Tibial nerve (tissue), 3 donors: ENCODE results near the gene CCDC92.

Experiments
- POLR2A ChIP-seq, 2 donors: fragments of 450-650 bp; IDR thresholded peaks; one replicate each; pipeline ENCODE4 v1.6.1; 2017; ENCODE audit warnings: antibody characterized with exemption in 2 of 2, mild to moderate bottlenecking in 2 of 2, moderate library complexity in 2 of 2
- TF ChIP-seq, protein P1 (sequence below), 5 experiments: fragments of 200-600 bp in 3 of 5; fragments of 450-650 bp in 2 of 5; sonication (generic) in 3 of 5; IDR thresholded peaks; one replicate each; pipeline ENCODE4 v1.5.1; 2016 to 2019; ENCODE audit warnings: antibody characterized with exemption in 5 of 5, mild to moderate bottlenecking in 3 of 5, moderate library complexity in 2 of 5

GRCh38 chr12:123942238-123942653, 30.4 kb downstream of the CCDC92 start:
- TF ChIP-seq, protein P1, sequence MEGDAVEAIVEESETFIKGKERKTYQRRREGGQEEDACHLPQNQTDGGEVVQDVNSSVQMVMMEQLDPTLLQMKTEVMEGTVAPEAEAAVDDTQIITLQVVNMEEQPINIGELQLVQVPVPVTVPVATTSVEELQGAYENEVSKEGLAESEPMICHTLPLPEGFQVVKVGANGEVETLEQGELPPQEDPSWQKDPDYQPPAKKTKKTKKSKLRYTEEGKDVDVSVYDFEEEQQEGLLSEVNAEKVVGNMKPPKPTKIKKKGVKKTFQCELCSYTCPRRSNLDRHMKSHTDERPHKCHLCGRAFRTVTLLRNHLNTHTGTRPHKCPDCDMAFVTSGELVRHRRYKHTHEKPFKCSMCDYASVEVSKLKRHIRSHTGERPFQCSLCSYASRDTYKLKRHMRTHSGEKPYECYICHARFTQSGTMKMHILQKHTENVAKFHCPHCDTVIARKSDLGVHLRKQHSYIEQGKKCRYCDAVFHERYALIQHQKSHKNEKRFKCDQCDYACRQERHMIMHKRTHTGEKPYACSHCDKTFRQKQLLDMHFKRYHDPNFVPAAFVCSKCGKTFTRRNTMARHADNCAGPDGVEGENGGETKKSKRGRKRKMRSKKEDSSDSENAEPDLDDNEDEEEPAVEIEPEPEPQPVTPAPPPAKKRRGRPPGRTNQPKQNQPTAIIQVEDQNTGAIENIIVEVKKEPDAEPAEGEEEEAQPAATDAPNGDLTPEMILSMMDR (IDR thresholded peaks at IDR 0.05), result no peak
- no peak for TF ChIP-seq POLR2A (IDR thresholded peaks at IDR 0.05)
